GM19468 (cell line): ENCODE results near the gene SLC26A1.
"Not testable (repeated sequence)": the region's sequence is repeated elsewhere in the genome, so short reads cannot be mapped to it uniquely, and the experiment has no call there.

Experiments used
- ATAC-seq: cut with Tn5 transposase; IDR thresholded peaks from one replicate; pipeline ENCODE4 v1.9.1; 2021; ENCODE audit warnings: mild to moderate bottlenecking, moderate library complexity, moderate number of reproducible peaks; ENCODE audit not compliant: unreplicated experiment; ENCODE audit errors: extremely low read depth

Gene SLC26A1

GRCh38 chr4:1000686-1001260 is 7.6 kb upstream of the SLC26A1 start:
- no peak for ATAC-seq

GRCh38 chr4:999882-1000425 is 6.8 kb upstream of the SLC26A1 start:
- no peak for ATAC-seq

GRCh38 chr4:999240-999863 is 6.1 kb upstream of the SLC26A1 start:
- ATAC-seq = not testable (repeated sequence)

- no peak for ATAC-seq
Measured at GRCh38 chr4:998096-998691, 5.0 kb upstream of the SLC26A1 start.

GRCh38 chr4:997375-998071 is 4.3 kb upstream of the SLC26A1 start:
- no peak for ATAC-seq

- no peak for ATAC-seq
Measured at GRCh38 chr4:996997-997374, 3.8 kb upstream of the SLC26A1 start.

- no peak for ATAC-seq
Measured at GRCh38 chr4:996030-996996, 3.1 kb upstream of the SLC26A1 start.

GRCh38 chr4:995311-996026 is 2.3 kb upstream of the SLC26A1 start:
- no peak for ATAC-seq

GRCh38 chr4:992297-993110 is 700 bp downstream of the SLC26A1 start:
- no peak for ATAC-seq

GRCh38 chr4:991451-992296 is 1.5 kb downstream of the SLC26A1 start:
- ATAC-seq = no peak

GRCh38 chr4:990746-991367 is 2.3 kb downstream of the SLC26A1 start:
- ATAC-seq = no peak

- ATAC-seq = no peak
Measured at GRCh38 chr4:989722-990471, 3.3 kb downstream of the SLC26A1 start.

- ATAC-seq = no peak
Measured at GRCh38 chr4:988726-989721, 4.2 kb downstream of the SLC26A1 start.

- no peak for ATAC-seq
Measured at GRCh38 chr4:987624-988513, 5.3 kb downstream of the SLC26A1 start.
